Measurements from ENCODE around the gene TMEM179. TPM values are rescaled to one million over a fixed set of nuclear protein-coding genes. Genes with fewer than 3 reads are reported as not detected.

Gene TMEM179
- total and polyA plus RNA-seq, 2 of the 13 experiments (the other 11 are each of a cell fraction or from before 2014, with no cell fraction given), result not detected

DNA sequence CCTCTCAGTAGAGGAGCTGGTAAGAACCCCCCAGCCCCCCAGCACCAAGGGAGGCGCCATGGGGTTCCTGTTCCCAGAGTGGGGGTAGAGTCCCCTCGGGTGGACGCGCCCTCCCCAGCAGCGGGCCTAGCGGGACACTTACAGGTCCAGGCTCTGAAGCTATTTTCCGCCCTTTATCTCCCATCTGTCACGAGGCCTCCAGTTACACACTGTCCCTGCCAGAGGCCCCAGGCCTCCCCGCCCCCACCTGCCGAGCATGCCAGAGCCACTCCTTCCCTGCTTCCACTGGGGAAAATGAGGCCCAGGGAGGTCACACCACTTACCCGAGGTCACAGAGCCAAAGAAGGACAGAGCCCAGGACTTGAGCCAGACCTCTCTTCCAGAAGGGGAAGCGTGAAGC is 21.9 kb downstream of the TMEM179 start:
- DNase-seq (ENCODE audit: low spot score) (no peak), FAIRE-seq (no peak), ATAC-seq (no peak)
- TF ChIP-seq ZNF766 (CRISPR knock-in tag; IDR thresholded peaks at IDR 0.05; ENCODE audit: borderline replicate concordance) (no peak), FOXA3 (CRISPR knock-in tag; IDR thresholded peaks at IDR 0.05) (no peak), STAG1 (CRISPR knock-in tag; IDR thresholded peaks at IDR 0.05) (no peak)
- TF ChIP-seq, protein P1, sequence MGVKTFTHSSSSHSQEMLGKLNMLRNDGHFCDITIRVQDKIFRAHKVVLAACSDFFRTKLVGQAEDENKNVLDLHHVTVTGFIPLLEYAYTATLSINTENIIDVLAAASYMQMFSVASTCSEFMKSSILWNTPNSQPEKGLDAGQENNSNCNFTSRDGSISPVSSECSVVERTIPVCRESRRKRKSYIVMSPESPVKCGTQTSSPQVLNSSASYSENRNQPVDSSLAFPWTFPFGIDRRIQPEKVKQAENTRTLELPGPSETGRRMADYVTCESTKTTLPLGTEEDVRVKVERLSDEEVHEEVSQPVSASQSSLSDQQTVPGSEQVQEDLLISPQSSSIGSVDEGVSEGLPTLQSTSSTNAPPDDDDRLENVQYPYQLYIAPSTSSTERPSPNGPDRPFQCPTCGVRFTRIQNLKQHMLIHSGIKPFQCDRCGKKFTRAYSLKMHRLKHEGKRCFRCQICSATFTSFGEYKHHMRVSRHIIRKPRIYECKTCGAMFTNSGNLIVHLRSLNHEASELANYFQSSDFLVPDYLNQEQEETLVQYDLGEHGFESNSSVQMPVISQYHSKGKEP (CRISPR knock-in tag; IDR thresholded peaks at IDR 0.05), result no peak
- TF ChIP-seq, protein P2, sequence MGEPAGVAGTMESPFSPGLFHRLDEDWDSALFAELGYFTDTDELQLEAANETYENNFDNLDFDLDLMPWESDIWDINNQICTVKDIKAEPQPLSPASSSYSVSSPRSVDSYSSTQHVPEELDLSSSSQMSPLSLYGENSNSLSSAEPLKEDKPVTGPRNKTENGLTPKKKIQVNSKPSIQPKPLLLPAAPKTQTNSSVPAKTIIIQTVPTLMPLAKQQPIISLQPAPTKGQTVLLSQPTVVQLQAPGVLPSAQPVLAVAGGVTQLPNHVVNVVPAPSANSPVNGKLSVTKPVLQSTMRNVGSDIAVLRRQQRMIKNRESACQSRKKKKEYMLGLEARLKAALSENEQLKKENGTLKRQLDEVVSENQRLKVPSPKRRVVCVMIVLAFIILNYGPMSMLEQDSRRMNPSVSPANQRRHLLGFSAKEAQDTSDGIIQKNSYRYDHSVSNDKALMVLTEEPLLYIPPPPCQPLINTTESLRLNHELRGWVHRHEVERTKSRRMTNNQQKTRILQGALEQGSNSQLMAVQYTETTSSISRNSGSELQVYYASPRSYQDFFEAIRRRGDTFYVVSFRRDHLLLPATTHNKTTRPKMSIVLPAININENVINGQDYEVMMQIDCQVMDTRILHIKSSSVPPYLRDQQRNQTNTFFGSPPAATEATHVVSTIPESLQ (CRISPR knock-in tag; conservative IDR thresholded peaks at IDR 0.05), result no peak
- TF ChIP-seq, protein P3, sequence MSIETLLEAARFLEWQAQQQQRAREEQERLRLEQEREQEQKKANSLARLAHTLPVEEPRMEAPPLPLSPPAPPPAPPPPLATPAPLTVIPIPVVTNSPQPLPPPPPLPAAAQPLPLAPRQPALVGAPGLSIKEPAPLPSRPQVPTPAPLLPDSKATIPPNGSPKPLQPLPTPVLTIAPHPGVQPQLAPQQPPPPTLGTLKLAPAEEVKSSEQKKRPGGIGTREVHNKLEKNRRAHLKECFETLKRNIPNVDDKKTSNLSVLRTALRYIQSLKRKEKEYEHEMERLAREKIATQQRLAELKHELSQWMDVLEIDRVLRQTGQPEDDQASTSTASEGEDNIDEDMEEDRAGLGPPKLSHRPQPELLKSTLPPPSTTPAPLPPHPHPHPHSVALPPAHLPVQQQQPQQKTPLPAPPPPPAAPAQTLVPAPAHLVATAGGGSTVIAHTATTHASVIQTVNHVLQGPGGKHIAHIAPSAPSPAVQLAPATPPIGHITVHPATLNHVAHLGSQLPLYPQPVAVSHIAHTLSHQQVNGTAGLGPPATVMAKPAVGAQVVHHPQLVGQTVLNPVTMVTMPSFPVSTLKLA (IDR thresholded peaks at IDR 0.05), result no peak
- Histone ChIP-seq H3K9me3 (ENCODE audit: low read length) (no peaks in the 10 kb centered on the region), H3K36me3 (replicated peaks in 1 of 2; ENCODE audit: control insufficient read depth in 1 of 2, insufficient read depth in 2 of 2, low read length in 2 of 2) (no peaks in the 10 kb centered on the region), H3K4me2 (ENCODE audit: low read depth, low read length) (no peak overlapping the region), H3K9ac (ENCODE audit: insufficient read depth, low read depth, low read length) (no peak overlapping the region), H3K4me3 (replicated peaks in 1 of 3; ENCODE audit: insufficient read depth in 1 of 3, low read depth in 2 of 3, low read length in 3 of 3) (no peak overlapping the region), H4K20me1 (ENCODE audit: insufficient read depth, low read length) (no peaks in the 10 kb centered on the region), H3K79me2 (ENCODE audit: insufficient read depth, low read length) (no peaks in the 10 kb centered on the region), H2AFZ (ENCODE audit: low read length) (no peak overlapping the region), H3K27ac (ENCODE audit: extremely low read length, insufficient read depth, low read length) (no peak overlapping the region), H3K27me3 (ENCODE audit: control insufficient read depth in 1 of 2, insufficient read depth in 2 of 2, low read length in 2 of 2) (peaks cover 26 to 91% of the 10 kb centered on the region in 2 experiments), H3K4me1 (ENCODE audit: insufficient read depth, low read length) (peaks cover 3% of the 10 kb centered on the region)
- intact Hi-C loops (cut with micrococcal nuclease; ENCODE audit: unreplicated experiment), result no loop called here
- CTCF ChIA-PET (ENCODE audit: low intra/inter-chr PET ratio, low total read pairs), result no interaction called here
- in situ Hi-C loops (cut with HindIII; ENCODE audit: extremely low pct_ligation_motif_present, low pct_unique_long_range_greater_than_20kb), result no loop called here
- BruUV-seq (replicated peaks), result no TSS peak
- WGBS (ENCODE audit: low lambda C conversion rate), result 6% methylated on average over 9 of the region's 12 CpGs
- POLR2A ChIA-PET, result no interaction called here

Measured in HepG2 (cell line).